ENCODE data around the gene AGAP1.

Gene AGAP1

GRCh38 chr2:235534678-235535422 lies 41.0 kb downstream of the AGAP1 start:
- no peak for DNase-seq

- DNase-seq, result no peak
Measured at GRCh38 chr2:235535423-235536130, 41.7 kb downstream of the AGAP1 start.

GRCh38 chr2:235536711-235537110 lies 42.9 kb downstream of the AGAP1 start:
- no peak for DNase-seq

- DNase-seq, result no peak
Measured at GRCh38 chr2:235537186-235537585, 43.3 kb downstream of the AGAP1 start.

- no peak for DNase-seq
Measured at GRCh38 chr2:235537587-235537986, 43.7 kb downstream of the AGAP1 start.

- DNase-seq, result no peak
Measured at GRCh38 chr2:235538144-235538639, 44.3 kb downstream of the AGAP1 start.

GRCh38 chr2:235538981-235539380 lies 45.1 kb downstream of the AGAP1 start:
- DNase-seq, result no peak

- DNase-seq, result no peak
Measured at GRCh38 chr2:235539773-235540172, 45.9 kb downstream of the AGAP1 start.

GRCh38 chr2:235541016-235541415 lies 47.2 kb downstream of the AGAP1 start:
- DNase-seq, result no peak

GRCh38 chr2:235541838-235542549 lies 48.2 kb downstream of the AGAP1 start:
- DNase-seq, result no peak

GRCh38 chr2:235542733-235543127 lies 48.9 kb downstream of the AGAP1 start:
- no peak for DNase-seq

GRCh38 chr2:235543128-235543750 lies 49.4 kb downstream of the AGAP1 start:
- DNase-seq, result no peak

- no peak for DNase-seq
Measured at GRCh38 chr2:235543851-235544688, 50.2 kb downstream of the AGAP1 start.

- no peak for DNase-seq
Measured at GRCh38 chr2:235544689-235544969, 50.8 kb downstream of the AGAP1 start.

- DNase-seq, result no peak
Measured at GRCh38 chr2:235545339-235546150, 51.7 kb downstream of the AGAP1 start.

GRCh38 chr2:235546151-235546435 lies 52.2 kb downstream of the AGAP1 start:
- no peak for DNase-seq

GRCh38 chr2:235546436-235546835 lies 52.6 kb downstream of the AGAP1 start:
- no peak for DNase-seq

GRCh38 chr2:235549735-235550377 lies 56.0 kb downstream of the AGAP1 start:
- DNase-seq, result no peak

GRCh38 chr2:235550378-235550760 lies 56.5 kb downstream of the AGAP1 start:
- DNase-seq, result no peak

GRCh38 chr2:235550946-235551345 lies 57.1 kb downstream of the AGAP1 start:
- no peak for DNase-seq

GRCh38 chr2:235551965-235552364 lies 58.1 kb downstream of the AGAP1 start:
- DNase-seq, result no peak
